ENCODE measurements around the gene HS6ST3. TPM values are rescaled to one million over a fixed set of nuclear protein-coding genes. Genes with fewer than 3 reads are reported as not detected.

HS6ST3 gene
- total RNA-seq, 1 donor = not detected

DNA sequence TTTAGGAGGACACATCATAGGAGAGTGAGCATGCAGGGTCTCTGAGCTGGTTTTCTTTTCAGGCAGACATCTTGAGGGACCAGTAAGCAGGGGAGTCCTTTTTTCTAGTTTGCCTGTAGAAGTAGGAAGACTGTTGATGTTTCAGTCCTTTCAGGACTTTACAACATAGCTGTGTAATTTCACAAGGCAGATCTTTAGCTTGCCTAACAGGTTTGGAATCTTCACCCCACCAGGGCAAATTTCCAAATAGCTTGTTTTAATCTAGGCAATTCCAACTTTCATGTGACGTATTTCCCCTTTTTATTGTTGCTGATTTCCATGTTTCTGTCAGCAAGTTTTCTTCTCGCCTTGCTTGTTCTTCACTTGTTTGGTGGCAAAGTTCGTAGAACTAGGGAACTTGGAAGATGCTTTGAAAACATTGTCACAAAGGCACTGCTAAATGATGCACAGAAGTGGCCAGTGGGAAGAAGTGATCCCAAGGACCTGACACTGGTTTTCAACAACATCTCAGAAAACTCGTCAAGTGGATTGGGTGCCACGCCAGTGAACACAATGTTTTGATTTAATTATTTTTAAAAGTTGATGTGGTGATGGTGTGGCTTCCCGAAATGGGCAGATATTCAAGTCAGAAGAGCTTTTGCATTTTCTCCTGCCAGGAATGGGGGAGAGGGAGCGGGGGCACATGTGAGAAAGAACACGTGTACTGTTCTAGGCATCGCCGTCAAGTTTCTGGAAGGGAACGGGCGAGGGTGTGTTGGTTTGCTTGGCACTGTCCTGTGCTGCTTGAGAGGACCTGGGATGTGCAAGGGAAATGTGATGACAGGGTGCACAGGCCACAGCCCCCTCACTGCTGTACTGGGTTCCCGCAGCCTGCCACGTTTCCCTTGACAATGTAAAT is 485.8 kb downstream of the HS6ST3 start:
- no peak overlapping the region for H3K4me3 ChIP-seq (ENCODE audit: low read depth, low read length)
- TF ChIP-seq, protein P1, sequence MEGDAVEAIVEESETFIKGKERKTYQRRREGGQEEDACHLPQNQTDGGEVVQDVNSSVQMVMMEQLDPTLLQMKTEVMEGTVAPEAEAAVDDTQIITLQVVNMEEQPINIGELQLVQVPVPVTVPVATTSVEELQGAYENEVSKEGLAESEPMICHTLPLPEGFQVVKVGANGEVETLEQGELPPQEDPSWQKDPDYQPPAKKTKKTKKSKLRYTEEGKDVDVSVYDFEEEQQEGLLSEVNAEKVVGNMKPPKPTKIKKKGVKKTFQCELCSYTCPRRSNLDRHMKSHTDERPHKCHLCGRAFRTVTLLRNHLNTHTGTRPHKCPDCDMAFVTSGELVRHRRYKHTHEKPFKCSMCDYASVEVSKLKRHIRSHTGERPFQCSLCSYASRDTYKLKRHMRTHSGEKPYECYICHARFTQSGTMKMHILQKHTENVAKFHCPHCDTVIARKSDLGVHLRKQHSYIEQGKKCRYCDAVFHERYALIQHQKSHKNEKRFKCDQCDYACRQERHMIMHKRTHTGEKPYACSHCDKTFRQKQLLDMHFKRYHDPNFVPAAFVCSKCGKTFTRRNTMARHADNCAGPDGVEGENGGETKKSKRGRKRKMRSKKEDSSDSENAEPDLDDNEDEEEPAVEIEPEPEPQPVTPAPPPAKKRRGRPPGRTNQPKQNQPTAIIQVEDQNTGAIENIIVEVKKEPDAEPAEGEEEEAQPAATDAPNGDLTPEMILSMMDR (IDR thresholded peaks at IDR 0.05; ENCODE audit: insufficient read depth, low read depth, low read length) = no peak
- no peak for DNase-seq (ENCODE audit: low read depth)

DNA sequence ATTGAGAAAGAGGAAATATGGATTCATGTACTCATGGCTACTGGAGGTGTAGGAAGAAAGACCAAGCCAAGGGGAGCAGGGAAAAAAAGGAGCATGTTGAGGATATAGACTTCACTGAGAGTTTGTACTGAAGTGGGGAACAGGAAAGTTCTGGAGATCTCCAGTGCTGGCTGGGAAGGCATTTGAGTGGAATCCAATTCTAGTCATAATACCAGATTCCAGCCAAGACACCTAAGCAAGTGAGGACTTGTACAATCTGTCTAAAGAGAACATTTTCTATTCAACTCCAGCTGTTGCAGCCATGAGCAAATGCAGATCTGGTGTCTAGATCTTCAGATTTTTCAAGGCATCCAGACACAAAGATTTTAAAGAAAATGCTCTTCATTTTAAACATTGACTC is 491.8 kb downstream of the HS6ST3 start:
- TF ChIP-seq, protein P1 (IDR thresholded peaks at IDR 0.05; ENCODE audit: insufficient read depth, low read depth, low read length) = no peak
- DNase-seq (ENCODE audit: low read depth) = no peak
- no peak overlapping the region for H3K4me3 ChIP-seq (ENCODE audit: low read depth, low read length)

DNA sequence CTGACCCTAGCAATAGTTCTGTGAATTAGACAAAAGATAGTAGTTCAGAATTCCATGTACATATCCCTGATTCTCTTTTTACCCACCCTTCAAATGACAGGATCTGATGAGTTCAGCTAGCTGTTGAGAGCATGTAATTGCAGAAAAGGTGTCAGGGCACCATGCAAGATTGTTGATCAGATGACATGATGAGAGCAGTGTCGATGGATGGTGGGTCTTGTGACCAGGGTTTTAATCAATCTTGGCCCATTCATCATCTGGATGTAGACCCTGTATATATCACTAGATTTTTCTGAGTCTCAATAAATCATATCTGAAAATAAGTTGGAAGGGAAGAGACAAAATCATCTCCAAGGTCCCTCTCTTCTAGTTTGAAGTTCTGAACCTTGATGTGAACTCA is 525.3 kb downstream of the HS6ST3 start:
- DNase-seq (ENCODE audit: low read depth) = no peak
- TF ChIP-seq, protein P1 (IDR thresholded peaks at IDR 0.05; ENCODE audit: insufficient read depth, low read depth, low read length) = no peak
- H3K4me3 ChIP-seq (ENCODE audit: low read depth, low read length) = no peak overlapping the region

DNA sequence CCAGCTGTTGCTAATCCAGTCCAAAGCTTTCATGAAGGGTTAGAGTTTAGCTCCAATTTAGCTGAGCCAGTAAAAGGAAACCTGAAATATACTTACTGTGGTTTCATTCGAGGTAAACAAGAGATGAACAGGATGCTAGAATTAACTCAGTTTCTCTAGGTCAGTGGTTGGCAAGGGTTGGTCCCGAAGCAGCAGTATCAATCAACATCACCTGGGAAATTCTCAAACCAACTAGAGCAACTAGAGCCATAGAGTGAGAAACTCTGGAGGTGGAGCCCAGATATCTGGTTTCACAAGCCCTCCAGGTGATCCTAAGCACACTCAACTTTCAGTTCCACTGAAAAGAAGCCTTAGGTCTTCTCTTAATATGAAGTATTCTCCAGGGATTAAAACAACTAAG is 527.6 kb downstream of the HS6ST3 start:
- TF ChIP-seq, protein P1 (IDR thresholded peaks at IDR 0.05; ENCODE audit: insufficient read depth, low read depth, low read length) = no peak
- H3K4me3 ChIP-seq (ENCODE audit: low read depth, low read length) = no peak overlapping the region
- no peak for DNase-seq (ENCODE audit: low read depth)

DNA sequence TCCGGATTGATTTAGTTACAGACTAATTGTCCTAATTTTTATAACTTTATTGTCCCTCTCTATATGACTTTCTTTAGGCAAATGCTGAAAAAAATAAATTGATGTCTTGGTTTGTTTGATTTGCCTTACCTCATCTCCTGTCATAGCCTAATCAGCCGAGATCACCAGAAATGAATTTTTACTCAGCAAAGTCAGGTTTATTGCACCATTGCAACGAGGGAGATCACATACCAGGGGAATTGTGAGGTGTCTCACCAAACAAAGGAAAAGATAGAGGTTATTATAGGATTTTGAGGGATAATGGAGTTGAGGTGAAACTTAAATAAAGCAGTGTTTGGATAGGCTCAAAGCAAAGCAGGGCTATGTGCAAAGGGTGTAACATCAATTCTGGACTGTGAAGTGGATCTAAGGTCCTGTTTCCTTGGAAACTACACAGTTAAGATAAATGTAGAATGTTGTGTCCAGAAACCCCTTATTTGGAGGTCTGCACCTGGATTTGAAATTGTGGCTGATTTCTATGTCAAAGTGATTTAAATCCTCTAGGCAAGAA is 531.8 kb downstream of the HS6ST3 start:
- no peak for DNase-seq (ENCODE audit: low read depth)
- TF ChIP-seq, protein P1 (IDR thresholded peaks at IDR 0.05; ENCODE audit: insufficient read depth, low read depth, low read length) = no peak
- no peak overlapping the region for H3K4me3 ChIP-seq (ENCODE audit: low read depth, low read length)

DNA sequence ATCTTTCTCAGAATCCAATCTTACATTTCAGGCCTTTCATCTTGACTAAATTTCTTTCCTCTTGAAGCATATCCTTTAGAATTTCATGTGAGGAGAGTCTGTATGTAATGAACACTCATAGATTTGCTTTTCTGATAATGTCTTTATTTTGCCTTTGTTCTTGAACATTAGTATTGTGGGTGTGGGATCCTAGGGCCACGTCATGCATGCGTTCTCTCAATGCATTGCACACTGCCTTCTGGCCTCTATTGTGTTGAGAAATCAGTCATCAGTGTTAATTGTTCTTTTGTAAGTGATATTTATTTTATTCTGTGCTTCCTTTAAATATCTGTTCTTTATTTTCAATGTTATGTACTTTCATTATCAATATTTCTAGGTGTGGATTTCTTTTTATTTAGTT is 539.4 kb downstream of the HS6ST3 start:
- no peak for DNase-seq (ENCODE audit: low read depth)
- no peak overlapping the region for H3K4me3 ChIP-seq (ENCODE audit: low read depth, low read length)
- TF ChIP-seq, protein P1 (IDR thresholded peaks at IDR 0.05; ENCODE audit: insufficient read depth, low read depth, low read length) = no peak
